ENCODE results near the gene OXA1L. TPM values are rescaled to one million over a fixed set of nuclear protein-coding genes. Genes with fewer than 3 reads are reported as not detected.
"Not testable (repeated sequence)": the region's sequence is repeated elsewhere in the genome, so short reads cannot be mapped to it uniquely, and the experiment has no call there.

OXA1L gene
- total and polyA plus RNA-seq, 12 donors: 138 to 219 (median 187) TPM

- TF ChIP-seq CTCF (IDR thresholded peaks at IDR 0.05): no peak
- Histone ChIP-seq H3K4me3 (no peak overlapping the region), H3K27ac (no peak overlapping the region), H3K27me3 (no peaks in the 10 kb centered on the region), H3K9me3 (no peaks in the 10 kb centered on the region), H3K36me3 (no peaks in the 10 kb centered on the region), H3K4me1 (peaks cover 0 to 14% (median 0%) of the 10 kb centered on the region in 9 donors)
- intact Hi-C loops (cut with DNase I): no loop called here
- ATAC-seq (no peak), DNase-seq (no peak)
- 70 to 73% methylated on average over 4 of the region's 4 CpGs for WGBS, 2 donors
Measured at GRCh38 chr14:22748206-22748605, 18.3 kb upstream of the OXA1L start.

- WGBS, 2 donors: 36 to 45% methylated on average over 4 of the region's 4 CpGs
- H3K4me1 ChIP-seq: peaks cover 0 to 14% (median 0%) of the 10 kb centered on the region in 9 donors
- no peak overlapping the region for H3K4me3 ChIP-seq
- TF ChIP-seq CTCF (IDR thresholded peaks at IDR 0.05): no peak
- no peaks in the 10 kb centered on the region for H3K27me3 ChIP-seq
- DNase-seq (no peak), ATAC-seq (no peak)
- H3K9me3 ChIP-seq: no peaks in the 10 kb centered on the region
- H3K36me3 ChIP-seq: no peaks in the 10 kb centered on the region
- H3K27ac ChIP-seq: no peak overlapping the region
- intact Hi-C loops (cut with DNase I): no loop called here
Measured at GRCh38 chr14:22748631-22749068, 17.8 kb upstream of the OXA1L start.

GRCh38 chr14:22752422-22752821, 14.1 kb upstream of the OXA1L start:
- Histone ChIP-seq H3K27me3 (no peaks in the 10 kb centered on the region), H3K4me1 (peaks cover 0 to 14% (median 0%) of the 10 kb centered on the region in 9 donors), H3K9me3 (no peaks in the 10 kb centered on the region), H3K36me3 (no peaks in the 10 kb centered on the region), H3K4me3 (no peak overlapping the region), H3K27ac (no peak overlapping the region)
- intact Hi-C loops (cut with DNase I): no loop called here
- no peak for DNase-seq
- ATAC-seq: no peak
- WGBS, 2 donors: 85 to 89% methylated on average over 8 of the region's 8 CpGs
- no peak for TF ChIP-seq CTCF (IDR thresholded peaks at IDR 0.05)

GRCh38 chr14:22753586-22753985, 12.9 kb upstream of the OXA1L start:
- ATAC-seq: no peak
- DNase-seq: no peak
- Histone ChIP-seq H3K27me3 (no peaks in the 10 kb centered on the region), H3K4me3 (no peak overlapping the region), H3K9me3 (no peaks in the 10 kb centered on the region), H3K36me3 (no peaks in the 10 kb centered on the region), H3K27ac (no peak overlapping the region), H3K4me1 (peaks cover 0 to 7% (median 0%) of the 10 kb centered on the region in 9 donors)
- no peak for TF ChIP-seq CTCF (IDR thresholded peaks at IDR 0.05)
- intact Hi-C loops (cut with DNase I): no loop called here
- 76 to 81% methylated on average over 6 of the region's 6 CpGs for WGBS, 2 donors

- DNase-seq; H3K27ac ChIP-seq; ATAC-seq; H3K4me3 ChIP-seq; intact Hi-C loops (cut with DNase I); H3K27me3 ChIP-seq; H3K4me1 ChIP-seq: not testable (repeated sequence)
- Histone ChIP-seq H3K9me3 (peaks cover 0 to 20% (median 7%) of the 10 kb centered on the region in 11 donors), H3K36me3 (peaks cover 0 to 11% (median 0%) of the 10 kb centered on the region in 9 donors)
- WGBS, 2 donors: 89 to 94% methylated on average over 9 of the region's 10 CpGs
Measured at GRCh38 chr14:22757972-22758650, 8.4 kb upstream of the OXA1L start.

All from heart right ventricle (tissue), 16 donors.